Panc1 (cell line): ENCODE data around the gene IRX5. TPM values are rescaled to one million over a fixed set of nuclear protein-coding genes. Genes with fewer than 3 reads are reported as not detected.

Experiments
- ATAC-seq: fragments of 200-7000 bp; cut with Tn5 transposase; 2 replicates; pipeline ENCODE4 v1.9.1; 2020; ENCODE audit warnings: mild to moderate bottlenecking, moderate library complexity
- BruUV-seq: library from RNA; stranded (reverse); fragments of 400-500 nt; replicated peaks from 2 replicates; lab custom pipeline; 2021; lab: Mats Ljungman, UMichigan
- CTCF ChIA-PET: fragments of 300-600 bp; sonication (Branson Sonifier 250); formaldehyde crosslinking; loops from one replicate; lab custom pipeline; 2022; ENCODE audit warnings: antibody characterized with exemption; lab: Charles Lee
- POLR2A ChIA-PET: fragments of 300-600 bp; sonication (Branson Sonifier 250); formaldehyde crosslinking; loops from one replicate; lab custom pipeline; 2022; ENCODE audit warnings: antibody characterized with exemption; lab: Charles Lee
- DNase-seq: peaks from one replicate; pipeline ENCODE4 v3.0.0-alpha.2; 2010; ENCODE audit warnings: low read depth, low spot score
- H3K27ac ChIP-seq: 2 replicates; pipeline ENCODE4 v1.5.1; 2011; ENCODE audit warnings: mild to moderate bottlenecking, low read length, inconsistent platforms
- H3K27me3 ChIP-seq: fragments of 200-500 bp; sonication (Bioruptor generic); 2 replicates; pipeline ENCODE4 v1.6.0; 2014; ENCODE audit warnings: low read length, inconsistent platforms; ENCODE audit not compliant: control insufficient read depth, insufficient read depth
- H3K36me3 ChIP-seq: fragments of 200-500 bp; sonication (Bioruptor generic); 2 replicates; pipeline ENCODE4 v1.5.1; 2014; ENCODE audit warnings: inconsistent platforms, mild to moderate bottlenecking, low read length, moderate library complexity; ENCODE audit not compliant: control insufficient read depth, insufficient read depth
- H3K4me1 ChIP-seq: 2 replicates; pipeline ENCODE4 v1.5.1; 2011; ENCODE audit warnings: inconsistent platforms, mild to moderate bottlenecking, low read length, moderate library complexity; ENCODE audit not compliant: control insufficient read depth, insufficient read depth
- H3K4me3 ChIP-seq, 2 experiments: 2 replicates each; pipeline ENCODE4 v1.5.1; 2011 to 2012; ENCODE audit warnings: low read depth in 2 of 2, low read length in 2 of 2, mild to moderate bottlenecking in 2 of 2, inconsistent platforms in 1 of 2, moderate library complexity in 1 of 2
- H3K9me3 ChIP-seq: fragments of 200-500 bp; sonication (Bioruptor generic); 2 replicates; pipeline ENCODE4 v1.5.1; 2014; ENCODE audit warnings: low read depth, mild to moderate bottlenecking, inconsistent platforms, low read length, moderate library complexity; ENCODE audit not compliant: control insufficient read depth, insufficient read depth
- CTCF ChIP-seq: fragments of 450-650 bp; IDR thresholded peaks from 2 replicates; pipeline ENCODE4 v1.5.1; 2017; ENCODE audit warnings: mild to moderate bottlenecking
- POLR2AphosphoS5 ChIP-seq: IDR thresholded peaks from 2 replicates; pipeline ENCODE4 v1.6.1; 2012; ENCODE audit warnings: mild to moderate bottlenecking, low read depth, low read length, moderate library complexity
- REST ChIP-seq, 2 experiments: IDR thresholded peaks; 2 replicates each; pipeline ENCODE4 v1.6.1; 2011 to 2012; ENCODE audit warnings: low read depth in 2 of 2, control low read depth in 1 of 2, low read length in 1 of 2, mild to moderate bottlenecking in 1 of 2, moderate library complexity in 1 of 2; ENCODE audit not compliant: insufficient read depth in 1 of 2
- SIN3A ChIP-seq: IDR thresholded peaks from 2 replicates; pipeline ENCODE4 v1.6.1; 2012; ENCODE audit warnings: low read depth, mild to moderate bottlenecking, low read length, moderate library complexity, borderline replicate concordance; ENCODE audit not compliant: insufficient read depth
- TCF7L2 ChIP-seq: IDR thresholded peaks from 2 replicates; pipeline ENCODE4 v1.6.1; 2011; ENCODE audit warnings: mild to moderate bottlenecking, low read depth, low read length, inconsistent platforms
- in situ Hi-C: cut with HindIII; loops from 2 replicates; pipeline ENCODE4 v1.10.0; 2016; ENCODE audit warnings: low sequenced_read_pairs, low pct_unique_long_range_greater_than_20kb
- intact Hi-C: fragments of 100-400 bp; cut with micrococcal nuclease; formaldehyde crosslinking; loops from one replicate; pipeline ENCODE4 v1.10.0; 2022; ENCODE audit not compliant: unreplicated experiment
- total RNA-seq: library from RNA; stranded (reverse); gene quantifications from one replicate; pipeline ENCODE4 v1.2.1, GENCODE V29; 2021; ENCODE audit not compliant: unreplicated experiment

IRX5 gene
- total RNA-seq, 1 experiment from 2014 or later, result 2.7 TPM

- TF ChIP-seq CTCF (no peak), POLR2AphosphoS5 (no peak), TCF7L2 (no peak), REST (IDR thresholded peaks at IDR 0.05; ENCODE audit: insufficient read depth in 1 of 2, low read depth in 2 of 2, low read length in 1 of 2) (no peak), SIN3A (no peak)
- no peaks in the 10 kb centered on the region for H3K4me1 ChIP-seq
- CTCF ChIA-PET, result no interaction called here
- in situ Hi-C loops, result no loop called here
- H3K36me3 ChIP-seq, result no peaks in the 10 kb centered on the region
- ATAC-seq, result no peak
- intact Hi-C loops, result no loop called here
- DNase-seq, result no peak
- no peak overlapping the region for H3K4me3 ChIP-seq
- H3K27me3 ChIP-seq, result no peaks in the 10 kb centered on the region
- POLR2A ChIA-PET, result no interaction called here
- H3K9me3 ChIP-seq, result no peaks in the 10 kb centered on the region
- H3K27ac ChIP-seq, result no peak overlapping the region
- no TSS peak for BruUV-seq
These were observed 23.6 kb downstream of the IRX5 start for GRCh38 chr16:54954220-54954619.

GRCh38 chr16:54955757-54956156, 25.1 kb downstream of the IRX5 start:
- no peak overlapping the region for H3K4me3 ChIP-seq
- no peaks in the 10 kb centered on the region for H3K36me3 ChIP-seq
- no TSS peak for BruUV-seq
- in situ Hi-C loops, result no loop called here
- no peaks in the 10 kb centered on the region for H3K9me3 ChIP-seq
- DNase-seq (no peak), ATAC-seq (no peak)
- no peaks in the 10 kb centered on the region for H3K4me1 ChIP-seq
- intact Hi-C loops, result no loop called here
- TF ChIP-seq POLR2AphosphoS5, result no peak
- TF ChIP-seq CTCF, result no peak
- TF ChIP-seq REST (IDR thresholded peaks at IDR 0.05; ENCODE audit: insufficient read depth in 1 of 2, low read depth in 2 of 2, low read length in 1 of 2), result no peak
- no peak for TF ChIP-seq SIN3A
- TF ChIP-seq TCF7L2, result no peak
- no peak overlapping the region for H3K27ac ChIP-seq
- POLR2A ChIA-PET, result no interaction called here
- no peaks in the 10 kb centered on the region for H3K27me3 ChIP-seq
- CTCF ChIA-PET, result interaction anchor here (0.6 kb wide), 1 partner anchor 634 kb away, joined by 5 read pairs; no protein-coding TSS in a partner anchor
